Astrocyte of the cerebellum (primary cell): ENCODE data around the gene ATG5.

Experiments used
- DNase-seq: peaks from one replicate; pipeline ENCODE4 v3.0.0-alpha.2; 2011; ENCODE audit warnings: low read depth
- H3K4me3 ChIP-seq: 2 replicates; pipeline ENCODE4 v1.5.1; 2011; ENCODE audit warnings: mild to moderate bottlenecking, low read depth, low read length, moderate library complexity
- CTCF ChIP-seq: IDR thresholded peaks from 2 replicates; pipeline ENCODE4 v1.5.1; 2012; ENCODE audit warnings: low read length, low read depth, moderate library complexity, mild to moderate bottlenecking; ENCODE audit errors: missing control alignments
- in situ Hi-C: cut with HindIII; loops from 2 replicates; pipeline ENCODE4 v1.10.0; 2017; ENCODE audit warnings: low sequenced_read_pairs

ATG5 gene

GRCh38 chr6:106360989-106361430, 35.5 kb upstream of the ATG5 start:
- no peak for DNase-seq
- H3K4me3 ChIP-seq = peak overlapping the region; percentile 46
- TF ChIP-seq CTCF = no peak
- in situ Hi-C loops = no loop called here

GRCh38 chr6:106360410-106360988, 34.9 kb upstream of the ATG5 start, which contains the start of gene CRYBG1:
CRYBG1 (plus strand) TSS chr6:106360717; CDS start chr6:106360909, 192 bp downstream.
- H3K4me3 ChIP-seq = peak within 1 kb of the TSS; percentile 46
- no peak for DNase-seq
- in situ Hi-C loops = no loop called here
- TF ChIP-seq CTCF = peak; percentile 74

- in situ Hi-C loops = no loop called here
- H3K4me3 ChIP-seq = peak overlapping the region; percentile 46
- no peak for TF ChIP-seq CTCF
- DNase-seq = no peak
Measured at GRCh38 chr6:106359959-106360409, 34.4 kb upstream of the ATG5 start.

- no peak for DNase-seq
- in situ Hi-C loops = no loop called here
- no peak overlapping the region for H3K4me3 ChIP-seq
- TF ChIP-seq CTCF = no peak
Measured at GRCh38 chr6:106356378-106356777, 30.8 kb upstream of the ATG5 start.

- no peak for TF ChIP-seq CTCF
- no peak overlapping the region for H3K4me3 ChIP-seq
- no peak for DNase-seq
- in situ Hi-C loops = no loop called here
Measured at GRCh38 chr6:106347219-106347618, 21.7 kb upstream of the ATG5 start.

- no peak overlapping the region for H3K4me3 ChIP-seq
- in situ Hi-C loops = no loop called here
- DNase-seq = peak; percentile 42
- TF ChIP-seq CTCF = peak; percentile 88
Measured at GRCh38 chr6:106339334-106340029, 13.9 kb upstream of the ATG5 start.
